Motor neuron (in vitro differentiated cells): Measurements from ENCODE around the gene PNMA8B. TPM values are rescaled to one million over a fixed set of nuclear protein-coding genes. Genes with fewer than 3 reads are reported as not detected.
"Not testable (repeated sequence)": the region's sequence is repeated elsewhere in the genome, so short reads cannot be mapped to it uniquely, and the experiment has no call there.

Experiments
- ATAC-seq, 8 experiments: fragments of 200-7000 bp; cut with Tn5 transposase; replicated peaks in 6 of 8; 2 replicates each; pipeline ENCODE4 v1.8.0; 2021; ENCODE audit warnings: mild to moderate bottlenecking in 8 of 8, moderate library complexity in 8 of 8
- H3K27ac ChIP-seq, 2 donors: fragments of 250-450 bp; sonication (Bioruptor Pico); 2 replicates each; pipeline ENCODE4 v1.9.0; 2021; ENCODE audit warnings: antibody characterized with exemption in 2 of 2, mild to moderate bottlenecking in 2 of 2, moderate library complexity in 1 of 2
- H3K4me1 ChIP-seq, 2 donors: fragments of 250-450 bp; sonication (Bioruptor Pico); replicated peaks in 1 of 2; 2 replicates each; pipeline ENCODE4 v1.6.1; 2021; ENCODE audit warnings: antibody characterized with exemption in 2 of 2, mild to moderate bottlenecking in 2 of 2, moderate library complexity in 1 of 2
- H3K4me3 ChIP-seq, 5 donors: fragments of 250-450 bp; sonication (Bioruptor Pico); 2 replicates each; pipeline ENCODE4 v1.9.0; 2021; ENCODE audit warnings: antibody characterized with exemption in 5 of 5, mild to moderate bottlenecking in 5 of 5, moderate library complexity in 4 of 5
- WGBS, 10 experiments: fragments of 450-650 bp; shearing (Covaris generic); methylation state at CpG; one replicate each; pipeline ENCODE4 v1.0.0; 2022; 5-methylcytosine and 5-hydroxymethylcytosine counted together
- in situ Hi-C, 9 experiments: fragments of 400-800 bp; cut with MboI; loops; one replicate each; pipeline ENCODE4 v1.15.0; 2021; ENCODE audit warnings: low sequenced_read_pairs in 9 of 9, low pct_unique_long_range_greater_than_20kb in 2 of 9; ENCODE audit not compliant: unreplicated experiment in 9 of 9
- total RNA-seq, 8 experiments: library from RNA; unstranded; fragments of 300-600 nt; gene quantifications; 2 replicates each; pipeline versions ENCODE4 v1.2.3 to v1.2.4, GENCODE V29; 2022

Gene PNMA8B
- total RNA-seq, 8 experiments from 2014 or later, result 0.09 to 7.7 (median 4.4) TPM

GRCh38 chr19:46511237-46511636, 15.6 kb upstream of the PNMA8B start:
- Histone ChIP-seq H3K4me3 (no peak overlapping the region), H3K27ac (no peak overlapping the region), H3K4me1 (peaks cover 0 to 2% of the 10 kb centered on the region in 2 donors)
- ATAC-seq, result no peak
- 29 to 100% (median 67%) methylated on average over 2 to 4 of the region's 4 CpGs; no CpG with 5 or more reads in 3 of the 10 experiments for WGBS, 10 experiments
- in situ Hi-C loops, result loop anchor here in 2 of 9 experiments (25.0 kb wide), 1 partner anchor 224 kb away; the partner anchor contains the start of gene HIF3A (in 2 of the 2)

- WGBS, 10 experiments, result 44 to 100% (median 59%) methylated on average over 1 to 2 of the region's 2 CpGs; no CpG with 5 or more reads in 4 of the 10 experiments
- in situ Hi-C loops, result loop anchor here in 2 of 9 experiments (25.0 kb wide), 1 partner anchor 221 kb away; the partner anchor contains the start of gene HIF3A (in 2 of the 2)
- H3K27ac ChIP-seq, result no peak overlapping the region
Observed at GRCh38 chr19:46508206-46508605, 12.5 kb upstream of the PNMA8B start.

GRCh38 chr19:46503848-46504453, 8.3 kb upstream of the PNMA8B start:
- Histone ChIP-seq H3K4me3 (peak overlapping the region in 1 of 5 donors; percentile 4), H3K27ac (peak overlapping the region; percentile 49 to 71), H3K4me1 (peaks cover 34 to 37% of the 10 kb centered on the region in 2 donors)
- 35 to 100% (median 43%) methylated on average over 1 to 16 of the region's 17 CpGs; no CpG with 5 or more reads in 3 of the 10 experiments for WGBS, 10 experiments
- in situ Hi-C loops, result loop anchor here in 2 of 9 experiments (25.0 kb wide), 1 partner anchor 217 kb away; the partner anchor contains the start of gene HIF3A (in 2 of the 2)
- ATAC-seq, result peak in 5 of 8 experiments; percentile 93 to 98 (median 98)

More at GRCh38 chr19:46508206-46508605, 12.5 kb upstream of the PNMA8B start:
- peaks cover 17 to 19% of the 10 kb centered on the region in 2 donors for H3K4me1 ChIP-seq
- H3K4me3 ChIP-seq, result no peak overlapping the region
- no peak for ATAC-seq

DNA sequence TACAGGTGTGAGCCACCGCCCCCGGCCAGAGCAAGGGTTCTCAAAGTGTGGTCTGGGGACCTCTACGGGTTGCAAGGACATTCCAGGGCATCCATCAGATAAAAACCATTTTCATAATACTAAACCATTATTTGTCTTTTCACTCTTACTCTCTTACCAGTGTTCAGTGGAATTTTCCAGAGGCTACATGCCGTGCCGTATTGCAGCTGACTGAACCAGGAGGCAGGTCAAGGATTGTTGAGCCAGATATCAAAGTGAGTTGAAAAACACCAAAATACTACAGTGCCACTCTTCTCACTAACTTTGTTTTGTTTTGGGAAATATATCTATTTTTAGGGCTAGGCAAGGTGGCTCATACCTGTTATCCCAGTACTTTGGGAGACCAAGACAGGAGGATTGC, 7.2 kb upstream of the PNMA8B start:
- ATAC-seq, result no peak
- H3K27ac ChIP-seq, result peak overlapping the region; percentile 49 to 71
- H3K4me3 ChIP-seq, result no peak overlapping the region
- H3K4me1 ChIP-seq, result peaks cover 41 to 46% of the 10 kb centered on the region in 2 donors
- in situ Hi-C loops, result loop anchor here in 2 of 9 experiments (25.0 kb wide), 1 partner anchor 216 kb away; the partner anchor contains the start of gene HIF3A (in 2 of the 2)
- WGBS, 10 experiments, result 83 to 100% (median 93%) methylated on average over 2 to 5 of the region's 5 CpGs; no CpG with 5 or more reads in 5 of the 10 experiments

- Histone ChIP-seq H3K4me3 (no peak overlapping the region), H3K27ac (no peak overlapping the region), H3K4me1 (peaks cover 56 to 64% of the 10 kb centered on the region in 2 donors)
- in situ Hi-C loops, result loop anchor here in 6 of 9 experiments (25.0 kb wide), 2 partner anchors 112 to 212 kb away; partner anchors contain the start of gene HIF3A (in 4 of the 6)
- WGBS, 10 experiments, result 0 to 100% (median 63%) methylated on average over 1 to 4 of the region's 4 CpGs; no CpG with 5 or more reads in 5 of the 10 experiments
- ATAC-seq, result no peak
Observed at GRCh38 chr19:46499692-46500091, 4.0 kb upstream of the PNMA8B start.

GRCh38 chr19:46497773-46498172, 2.1 kb upstream of the PNMA8B start:
- in situ Hi-C loops, result loop anchor here in 4 of 9 experiments (25.0 kb wide), 2 partner anchors 110 to 210 kb away; partner anchors contain the start of gene HIF3A (in 2 of the 4)
- ATAC-seq, result no peak
- WGBS, 10 experiments, result 62 to 85% (median 71%) methylated on average over 1 to 7 of the region's 8 CpGs; no CpG with 5 or more reads in 3 of the 10 experiments

GRCh38 chr19:46496886-46497285, 1.2 kb upstream of the PNMA8B start:
- ATAC-seq, H3K4me3 ChIP-seq: not testable (repeated sequence)
- 77 to 100% (median 88%) methylated on average over 1 to 3 of the region's 4 CpGs; no CpG with 5 or more reads in 3 of the 10 experiments for WGBS, 10 experiments
- in situ Hi-C loops, result loop anchor here in 4 of 9 experiments (25.0 kb wide), 2 partner anchors 110 to 210 kb away; partner anchors contain the start of gene HIF3A (in 2 of the 4)
- H3K27ac ChIP-seq, result peak overlapping the region; percentile 75 to 87
- peaks cover 63 to 77% of the 10 kb centered on the region in 2 donors for H3K4me1 ChIP-seq

More at GRCh38 chr19:46497773-46498172, 2.1 kb upstream of the PNMA8B start:
- H3K27ac ChIP-seq, result no peak overlapping the region
- H3K4me3 ChIP-seq, result no peak overlapping the region
- H3K4me1 ChIP-seq, result peaks cover 54 to 68% of the 10 kb centered on the region in 2 donors

DNA sequence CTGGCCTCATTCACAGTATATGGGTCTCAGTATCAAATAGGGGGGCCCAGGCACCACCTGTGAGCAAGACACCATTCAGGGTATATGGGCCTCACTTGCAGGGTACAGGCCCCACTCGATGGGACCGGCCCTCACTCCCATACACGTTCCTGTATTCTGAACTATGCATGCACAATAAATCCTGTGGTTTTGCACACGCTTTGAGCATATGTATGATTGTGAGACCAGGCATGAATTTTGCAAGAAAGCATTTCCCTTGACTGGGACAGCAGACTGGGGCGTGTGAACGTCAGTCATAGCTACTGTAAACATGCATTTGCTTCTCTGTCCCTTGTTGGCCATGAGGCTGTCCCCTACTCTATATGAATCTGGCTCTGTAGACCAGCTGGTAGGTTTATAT, 637 bp upstream of the PNMA8B start:
- WGBS, 10 experiments, result 14 to 82% (median 25%) methylated on average over 1 to 4 of the region's 6 CpGs; no CpG with 5 or more reads in 6 of the 10 experiments
- peak; percentile 11 to 89 (median 30) for ATAC-seq
- H3K4me3 ChIP-seq, result no peak overlapping the region
- peak overlapping the region; percentile 75 to 87 for H3K27ac ChIP-seq
- in situ Hi-C loops, result loop anchor here in 4 of 9 experiments (25.0 kb wide), 2 partner anchors 109 to 209 kb away; partner anchors contain the start of gene HIF3A (in 2 of the 4)
- peaks cover 64 to 77% of the 10 kb centered on the region in 2 donors for H3K4me1 ChIP-seq

DNA sequence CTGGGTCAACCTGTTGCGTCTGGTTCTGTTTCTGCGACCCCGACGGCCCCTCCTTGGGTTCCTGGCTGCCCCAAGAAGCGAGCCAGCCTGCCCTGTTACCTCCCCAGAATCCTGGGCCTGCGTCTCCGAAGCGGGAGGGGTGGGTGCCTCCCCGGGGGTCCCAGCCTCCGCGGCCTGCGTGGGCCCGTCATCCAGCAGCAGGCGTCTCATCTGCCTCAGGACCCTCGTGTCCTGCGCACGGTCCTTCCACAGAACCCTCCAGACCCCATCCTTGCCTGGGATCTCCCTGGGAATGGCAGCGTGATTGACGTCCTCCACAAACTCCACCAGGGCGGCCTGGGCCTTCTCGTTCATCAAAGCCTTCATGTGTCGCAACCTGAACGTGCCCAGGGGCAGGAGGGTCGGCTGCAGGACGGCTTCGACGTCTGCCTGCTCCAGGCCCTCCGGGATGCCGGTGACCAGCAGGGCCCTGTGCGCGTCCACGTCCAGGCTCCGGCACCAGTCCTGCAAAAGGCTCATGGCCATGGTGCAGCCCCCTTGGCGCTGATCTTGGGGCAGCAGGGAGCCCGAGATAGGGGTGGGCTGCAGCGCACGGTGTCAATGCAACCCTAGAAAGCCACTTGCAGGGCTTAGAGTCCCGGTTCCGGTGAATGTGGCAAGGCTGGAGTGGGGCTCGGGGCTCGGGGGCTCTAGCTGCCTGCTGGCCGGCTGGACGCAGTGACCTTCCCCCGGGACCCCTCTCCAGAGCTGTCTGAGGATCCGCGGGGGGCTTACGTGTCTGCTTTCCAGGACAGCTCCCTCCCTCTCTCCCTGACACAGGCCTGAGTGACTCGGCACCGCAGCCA, 504 bp downstream of the PNMA8B start:
- 0 to 63% (median 30%) methylated on average over 1 to 5 of the region's 49 CpGs; no CpG with 5 or more reads in 6 of the 10 experiments for WGBS, 10 experiments
- Histone ChIP-seq H3K27ac (peak overlapping the region; percentile 76 to 87), H3K4me3 (peak overlapping the region; percentile 36 to 47 (median 37)), H3K4me1 (peaks cover 64 to 74% of the 10 kb centered on the region in 2 donors)
- in situ Hi-C loops, result loop anchor here in 4 of 9 experiments (25.0 kb wide), 2 partner anchors 108 to 208 kb away; partner anchors contain the start of gene HIF3A (in 2 of the 4)
- ATAC-seq, result peak in 5 of 8 experiments; percentile 51 to 58 (median 54)

DNA sequence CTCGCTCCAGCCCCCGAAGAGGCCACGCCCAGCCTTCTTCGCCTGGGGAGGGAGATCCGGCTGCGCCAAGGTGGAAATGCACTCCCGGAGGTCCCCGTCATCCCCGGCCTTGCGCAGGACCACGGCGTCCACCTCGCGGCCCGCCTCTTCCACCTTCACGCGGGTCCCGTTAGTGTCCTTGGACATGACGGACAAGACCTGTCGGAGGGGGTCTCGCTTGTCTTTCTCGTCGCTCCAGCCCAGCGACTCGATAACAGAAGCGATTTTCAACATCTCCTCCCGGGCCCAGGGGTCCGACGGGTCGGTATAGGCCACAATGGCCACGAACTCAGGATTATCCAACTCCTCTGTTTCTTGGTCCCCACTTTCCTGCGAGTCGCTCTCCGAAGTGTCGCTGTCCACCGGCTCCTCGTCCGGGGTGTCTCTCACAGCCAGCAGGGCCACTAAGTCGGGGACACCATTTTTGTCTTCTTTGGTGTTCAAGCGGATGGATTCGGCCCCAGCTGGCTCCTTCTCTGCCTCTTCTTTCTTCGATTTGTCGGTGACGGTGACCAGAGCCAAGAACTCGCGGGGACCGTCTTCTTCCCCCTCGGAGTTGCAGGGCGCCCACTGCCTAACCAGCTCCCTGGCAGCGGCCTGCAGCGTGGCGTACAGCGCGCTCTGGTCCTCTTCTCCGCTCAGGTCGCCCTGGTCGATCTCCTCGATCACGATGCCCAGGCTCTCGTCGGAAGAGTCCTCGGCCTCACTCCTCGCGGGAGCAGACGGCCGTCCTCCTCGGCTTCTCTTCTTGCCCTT, 1.3 kb downstream of the PNMA8B start:
- WGBS, 10 experiments, result 53 to 100% (median 77%) methylated on average over 1 to 33 of the region's 67 CpGs; no CpG with 5 or more reads in 2 of the 10 experiments
- in situ Hi-C loops, result loop anchor here in 4 of 9 experiments (25.0 kb wide), 2 partner anchors 107 to 207 kb away; partner anchors contain the start of gene HIF3A (in 2 of the 4)
- ATAC-seq, result no peak
- Histone ChIP-seq H3K4me3 (no peak overlapping the region), H3K4me1 (peaks cover 62 to 74% of the 10 kb centered on the region in 2 donors), H3K27ac (no peak overlapping the region)
